Endodermal cell (in vitro differentiated cells): Measurements from ENCODE around the gene ITGA11. TPM values are rescaled to one million over a fixed set of nuclear protein-coding genes. Genes with fewer than 3 reads are reported as not detected.

Source experiments
- DNase-seq: peaks from one replicate; pipeline ENCODE4 v3.0.0-alpha.2; 2017
- H3K27ac ChIP-seq: 2 replicates; pipeline ENCODE4 v1.5.1; 2013; ENCODE audit warnings: mild to moderate bottlenecking, low read depth, low read length, moderate library complexity
- H3K27me3 ChIP-seq: 2 replicates; pipeline ENCODE4 v1.6.1; 2013; ENCODE audit warnings: mild to moderate bottlenecking, low read length, moderate library complexity; ENCODE audit not compliant: insufficient read depth, control insufficient read depth, poor library complexity, severe bottlenecking
- H3K36me3 ChIP-seq: 2 replicates; pipeline ENCODE4 v1.7.0; 2013; ENCODE audit warnings: mild to moderate bottlenecking, low read length, moderate library complexity; ENCODE audit not compliant: control insufficient read depth, insufficient read depth
- H3K4me1 ChIP-seq: one replicate; pipeline ENCODE4 v1.7.0; 2013; ENCODE audit warnings: low read length; ENCODE audit not compliant: control insufficient read depth, insufficient read depth
- H3K4me3 ChIP-seq: 2 replicates; pipeline ENCODE4 v1.5.1; 2013; ENCODE audit warnings: mild to moderate bottlenecking, low read length, moderate library complexity
- H3K9ac ChIP-seq: 2 replicates; pipeline ENCODE4 v1.6.1; 2013; ENCODE audit warnings: mild to moderate bottlenecking, low read length, moderate library complexity; ENCODE audit not compliant: poor library complexity, severe bottlenecking; ENCODE audit errors: extremely low read depth
- H3K9me3 ChIP-seq: 2 replicates; pipeline ENCODE4 v1.6.1; 2013; ENCODE audit warnings: mild to moderate bottlenecking, low read length, moderate library complexity; ENCODE audit not compliant: control insufficient read depth
- H3K27ac Mint-ChIP-seq: 2 replicates; pipeline ENCODE4 v1.8.0; 2020; ENCODE audit warnings: mixed read lengths
- H3K27me3 Mint-ChIP-seq: 2 replicates; pipeline ENCODE4 v1.8.0; 2021; ENCODE audit warnings: mild to moderate bottlenecking, mixed read lengths; ENCODE audit not compliant: insufficient read depth
- H3K36me3 Mint-ChIP-seq: 2 replicates; pipeline ENCODE4 v1.8.0; 2020; ENCODE audit warnings: low read depth, mixed read lengths
- H3K4me1 Mint-ChIP-seq: 2 replicates; pipeline ENCODE4 v1.8.0; 2020; ENCODE audit warnings: mixed read lengths
- H3K4me3 Mint-ChIP-seq: 2 replicates; pipeline ENCODE4 v1.8.0; 2020; ENCODE audit warnings: mild to moderate bottlenecking, moderate library complexity, mixed read lengths
- H3K9me3 Mint-ChIP-seq: 2 replicates; pipeline ENCODE4 v1.8.0; 2020; ENCODE audit warnings: mild to moderate bottlenecking, mixed read lengths
- CTCF ChIP-seq: fragments of 200-600 bp; sonication (generic); conservative IDR thresholded peaks from 2 replicates; pipeline ENCODE4 v1.5.0; 2021; ENCODE audit warnings: antibody characterized with exemption, mild to moderate bottlenecking
- WGBS, 2 experiments: methylation state at CpG; one replicate each; pipeline versions ENCODE4 v1.1.5 to v1.1.7; 2013; ENCODE audit warnings: missing lambda C conversion rate in 2 of 2, mixed read lengths in 1 of 2; ENCODE audit not compliant: insufficient coverage in 1 of 2, insufficient read length in 1 of 2; 5-methylcytosine and 5-hydroxymethylcytosine counted together
- total RNA-seq, 2 donors: library from RNA; stranded (reverse); fragmentation: NEBNext Ultra II Directional in 1 of 2; extraction: Animal tissue kit (Norgen Biotek cat#: 25700) in 1 of 2; gene quantifications; 2 replicates in 1 of 2; 3 replicates in 1 of 2; pipeline ENCODE4 v1.2.1, GENCODE V29; 2021

The ITGA11 gene
- total RNA-seq, 2 donors from 2014 or later: 0.35 to 1.4 TPM

DNA sequence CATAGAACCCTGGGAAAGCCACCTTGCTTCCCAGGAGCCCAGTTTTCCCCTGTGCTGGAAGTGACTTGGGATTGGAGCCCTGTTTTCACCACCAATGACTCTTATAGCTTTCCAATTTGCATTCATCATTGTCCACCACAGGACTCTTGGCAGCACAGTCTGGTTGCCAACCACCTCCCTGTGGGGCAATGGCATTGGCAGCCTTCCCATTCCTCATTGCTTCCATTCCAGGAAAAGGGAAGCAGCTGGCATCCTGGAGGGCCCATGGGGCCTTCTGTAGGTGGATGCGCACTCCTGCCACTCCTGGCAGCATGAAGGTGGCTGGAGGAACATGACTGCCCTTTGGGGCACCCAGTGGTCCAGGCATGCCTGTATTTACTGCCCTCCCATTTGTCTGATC lies 96.7 kb downstream of the ITGA11 start:
- H3K9me3 Mint-ChIP-seq: no peaks in the 10 kb centered on the region
- no peak for DNase-seq
- H3K27me3 ChIP-seq: no peaks in the 10 kb centered on the region
- no peak overlapping the region for H3K9ac ChIP-seq
- no peak overlapping the region for H3K4me3 Mint-ChIP-seq
- peaks cover 3% of the 10 kb centered on the region for H3K4me1 ChIP-seq
- peaks cover 15% of the 10 kb centered on the region for H3K4me1 Mint-ChIP-seq
- H3K9me3 ChIP-seq: no peaks in the 10 kb centered on the region
- no peak overlapping the region for H3K27ac Mint-ChIP-seq
- H3K4me3 ChIP-seq: no peak overlapping the region
- TF ChIP-seq CTCF: no peak
- no peaks in the 10 kb centered on the region for H3K36me3 ChIP-seq
- H3K27ac ChIP-seq: no peak overlapping the region
- no peaks in the 10 kb centered on the region for H3K36me3 Mint-ChIP-seq
- WGBS, 2 experiments: 91% methylated on average over 1 of the region's 1 CpG; no CpG with 5 or more reads in 1 of the 2 experiments
- no peaks in the 10 kb centered on the region for H3K27me3 Mint-ChIP-seq

DNA sequence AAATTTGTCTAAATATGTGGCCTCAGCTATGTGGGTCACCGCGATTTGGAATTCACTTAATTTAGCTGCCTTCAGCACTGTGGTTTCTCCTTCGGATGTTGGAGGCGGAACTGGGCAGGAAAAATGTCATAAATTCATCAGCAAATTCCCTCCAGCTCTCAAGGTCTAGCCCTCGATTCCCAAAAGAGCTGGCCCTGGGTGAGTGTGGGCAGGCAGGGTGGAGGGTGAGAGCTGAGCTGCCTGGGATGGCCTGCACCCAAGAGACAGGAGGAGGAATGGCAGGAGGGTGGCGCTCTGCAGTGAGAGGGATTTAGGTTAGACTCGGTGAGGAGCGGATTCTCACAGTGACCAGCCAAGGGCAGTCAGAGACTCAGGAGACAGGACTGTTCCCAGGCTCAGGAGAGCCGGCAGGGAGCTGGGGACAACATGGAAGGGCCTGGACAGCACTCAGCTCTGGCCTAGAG lies 97.3 kb downstream of the ITGA11 start:
- no peaks in the 10 kb centered on the region for H3K9me3 ChIP-seq
- Mint-ChIP-seq H3K4me1 (peaks cover 20% of the 10 kb centered on the region), H3K4me3 (no peak overlapping the region), H3K27ac (no peak overlapping the region), H3K36me3 (no peaks in the 10 kb centered on the region), H3K27me3 (no peaks in the 10 kb centered on the region), H3K9me3 (no peaks in the 10 kb centered on the region)
- H3K4me1 ChIP-seq: peaks cover 8% of the 10 kb centered on the region
- H3K27me3 ChIP-seq: no peaks in the 10 kb centered on the region
- WGBS, 2 experiments: 88 to 91% methylated on average over 4 to 9 of the region's 9 CpGs
- no peak overlapping the region for H3K27ac ChIP-seq
- no peaks in the 10 kb centered on the region for H3K36me3 ChIP-seq
- no peak overlapping the region for H3K4me3 ChIP-seq
- peak; percentile 28 for TF ChIP-seq CTCF
- DNase-seq: no peak
- no peak overlapping the region for H3K9ac ChIP-seq

DNA sequence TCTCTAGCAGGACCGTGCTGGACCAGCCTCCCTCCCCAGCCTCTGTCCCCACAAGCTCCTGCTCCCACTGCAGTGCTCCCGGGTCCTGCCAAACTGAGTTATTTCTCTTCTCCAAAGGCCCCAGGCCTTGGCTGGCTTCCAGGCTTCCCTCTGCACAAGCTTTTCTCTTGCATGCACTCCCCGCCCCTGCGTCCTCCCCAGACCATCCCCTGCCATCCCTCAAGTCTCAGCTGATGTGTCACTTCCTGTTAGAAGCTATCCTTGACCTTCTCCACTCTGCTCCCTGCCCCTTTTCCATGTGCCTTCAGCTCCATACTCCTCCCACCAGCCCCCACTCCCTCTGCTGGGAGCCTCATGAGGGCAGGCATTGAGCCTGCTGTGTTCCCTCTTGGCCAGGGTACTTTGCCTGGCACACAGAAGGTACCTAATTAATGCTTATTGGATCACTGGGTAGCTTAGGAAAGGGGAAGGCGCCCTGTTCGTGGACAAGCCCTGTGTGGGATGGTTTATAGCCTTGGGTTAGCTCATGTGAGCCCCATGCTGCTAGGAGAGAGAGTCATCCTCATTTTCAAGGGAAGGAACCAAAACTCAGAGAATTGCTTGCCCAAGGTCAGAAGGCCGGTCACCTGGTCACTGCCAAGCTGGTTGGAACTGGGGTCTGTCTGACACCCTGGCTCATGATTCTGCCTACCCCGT lies 98.0 kb downstream of the ITGA11 start:
- 90 to 92% methylated on average over 8 of the region's 8 CpGs for WGBS, 2 experiments
- no peaks in the 10 kb centered on the region for H3K36me3 ChIP-seq
- Mint-ChIP-seq H3K27me3 (no peaks in the 10 kb centered on the region), H3K4me3 (no peak overlapping the region), H3K27ac (no peak overlapping the region), H3K4me1 (peaks cover 26% of the 10 kb centered on the region), H3K9me3 (no peaks in the 10 kb centered on the region), H3K36me3 (no peaks in the 10 kb centered on the region)
- no peaks in the 10 kb centered on the region for H3K9me3 ChIP-seq
- H3K4me3 ChIP-seq: no peak overlapping the region
- H3K9ac ChIP-seq: no peak overlapping the region
- peaks cover 15% of the 10 kb centered on the region for H3K4me1 ChIP-seq
- H3K27ac ChIP-seq: no peak overlapping the region
- no peak for DNase-seq
- H3K27me3 ChIP-seq: no peaks in the 10 kb centered on the region
- no peak for TF ChIP-seq CTCF
